ENCODE data around the gene CMIP.
A peak's percentile ranks its signal among the peaks of the same experiment; 100 is the strongest.

Gene CMIP

DNA sequence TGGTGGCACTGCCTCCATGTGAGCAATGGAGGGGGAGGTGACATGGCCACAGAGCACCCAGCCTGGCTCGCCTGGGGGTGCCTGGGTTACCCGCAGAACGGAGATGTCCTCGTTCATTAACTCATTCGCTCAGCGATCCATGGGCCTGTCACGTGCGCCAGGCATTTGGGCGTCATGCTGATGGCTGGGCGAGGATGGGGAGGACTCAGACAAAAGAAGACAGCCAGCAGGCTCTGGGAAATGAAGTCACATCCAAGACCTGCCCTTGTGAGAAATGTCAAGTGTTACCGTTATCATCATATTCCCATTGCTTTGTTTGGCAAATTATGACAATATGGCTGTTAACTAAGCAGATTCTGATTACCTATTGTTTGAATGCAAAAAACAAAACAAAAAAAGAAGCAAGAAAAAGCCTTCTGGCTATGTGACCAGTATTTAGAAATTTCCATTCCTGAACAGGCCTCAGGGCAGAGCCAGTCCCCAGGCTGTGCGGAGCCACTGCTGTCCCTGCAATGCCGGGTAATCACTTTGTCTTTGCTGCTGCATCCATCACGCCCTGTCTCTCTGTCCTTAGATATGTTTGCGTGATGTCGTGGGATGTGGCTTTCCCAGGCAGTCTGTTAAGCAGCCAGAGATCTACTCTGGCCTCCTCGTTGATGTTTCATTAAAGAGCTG, 57.9 kb downstream of the CMIP start:
- H3K4me3 ChIP-seq (ENCODE audit: low read length): no peak overlapping the region
- TF ChIP-seq, protein P1, sequence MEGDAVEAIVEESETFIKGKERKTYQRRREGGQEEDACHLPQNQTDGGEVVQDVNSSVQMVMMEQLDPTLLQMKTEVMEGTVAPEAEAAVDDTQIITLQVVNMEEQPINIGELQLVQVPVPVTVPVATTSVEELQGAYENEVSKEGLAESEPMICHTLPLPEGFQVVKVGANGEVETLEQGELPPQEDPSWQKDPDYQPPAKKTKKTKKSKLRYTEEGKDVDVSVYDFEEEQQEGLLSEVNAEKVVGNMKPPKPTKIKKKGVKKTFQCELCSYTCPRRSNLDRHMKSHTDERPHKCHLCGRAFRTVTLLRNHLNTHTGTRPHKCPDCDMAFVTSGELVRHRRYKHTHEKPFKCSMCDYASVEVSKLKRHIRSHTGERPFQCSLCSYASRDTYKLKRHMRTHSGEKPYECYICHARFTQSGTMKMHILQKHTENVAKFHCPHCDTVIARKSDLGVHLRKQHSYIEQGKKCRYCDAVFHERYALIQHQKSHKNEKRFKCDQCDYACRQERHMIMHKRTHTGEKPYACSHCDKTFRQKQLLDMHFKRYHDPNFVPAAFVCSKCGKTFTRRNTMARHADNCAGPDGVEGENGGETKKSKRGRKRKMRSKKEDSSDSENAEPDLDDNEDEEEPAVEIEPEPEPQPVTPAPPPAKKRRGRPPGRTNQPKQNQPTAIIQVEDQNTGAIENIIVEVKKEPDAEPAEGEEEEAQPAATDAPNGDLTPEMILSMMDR (IDR thresholded peaks at IDR 0.05; ENCODE audit: insufficient read depth, low read depth, low read length, missing control alignments): no peak
- no peak for DNase-seq (ENCODE audit: low read depth)

DNA sequence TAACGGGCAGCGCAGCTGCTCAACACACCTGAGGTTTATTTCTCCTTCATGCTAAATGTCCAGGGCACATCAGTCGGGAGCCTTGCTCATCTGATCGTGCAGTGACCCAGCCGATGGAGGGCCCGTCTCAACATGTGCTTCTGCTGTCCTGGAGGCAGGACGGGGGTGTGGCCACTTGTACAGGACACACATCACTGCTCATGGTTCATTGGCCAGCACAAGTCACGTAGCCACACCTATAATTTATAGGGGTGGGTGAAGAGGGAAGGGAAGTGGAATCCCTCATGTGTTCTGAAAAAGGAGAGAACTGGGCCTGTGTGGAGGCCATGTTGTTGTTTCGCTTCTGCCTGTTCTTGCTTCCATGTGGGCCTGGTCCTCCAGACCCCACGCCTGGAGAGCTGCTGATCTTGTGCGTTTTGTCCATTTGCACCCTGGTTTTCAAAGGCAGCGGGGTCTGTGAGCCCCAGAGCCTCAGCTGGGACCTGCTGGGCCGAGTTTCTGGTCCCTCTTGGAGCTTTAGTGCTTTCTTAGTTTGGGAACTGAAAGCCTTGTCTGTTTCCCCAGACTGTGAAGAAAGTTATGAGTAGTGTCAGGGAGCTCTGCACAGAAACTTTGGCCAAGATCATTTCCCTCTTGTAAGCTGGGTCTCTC, 60.5 kb downstream of the CMIP start:
- peak; percentile 92 for DNase-seq (ENCODE audit: low read depth)
- TF ChIP-seq, protein P1 (IDR thresholded peaks at IDR 0.05; ENCODE audit: insufficient read depth, low read depth, low read length, missing control alignments): no peak
- H3K4me3 ChIP-seq (ENCODE audit: low read length): no peak overlapping the region

DNA sequence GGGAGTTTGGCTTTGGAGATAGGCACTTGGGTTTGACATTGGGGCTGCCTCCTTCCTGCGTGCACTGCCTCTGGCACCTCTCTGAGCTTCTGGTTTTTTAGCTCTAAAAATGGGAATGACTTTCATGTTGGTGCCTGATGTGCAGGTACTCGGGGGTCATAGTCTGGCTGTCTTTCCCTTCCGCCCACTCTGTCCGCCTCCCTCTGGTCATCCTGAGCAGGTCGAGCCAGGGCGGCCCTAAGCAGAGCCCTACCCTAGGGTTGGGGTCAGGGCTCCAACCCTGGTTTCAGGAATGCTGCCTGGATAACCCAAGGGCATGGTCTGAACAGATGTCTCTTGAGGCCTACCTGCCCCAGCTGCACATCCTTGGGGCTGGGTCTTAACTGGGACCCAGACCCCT, 64.8 kb downstream of the CMIP start:
- DNase-seq (ENCODE audit: low read depth): no peak
- no peak overlapping the region for H3K4me3 ChIP-seq (ENCODE audit: low read length)
- TF ChIP-seq, protein P1 (IDR thresholded peaks at IDR 0.05; ENCODE audit: insufficient read depth, low read depth, low read length, missing control alignments): no peak

DNA sequence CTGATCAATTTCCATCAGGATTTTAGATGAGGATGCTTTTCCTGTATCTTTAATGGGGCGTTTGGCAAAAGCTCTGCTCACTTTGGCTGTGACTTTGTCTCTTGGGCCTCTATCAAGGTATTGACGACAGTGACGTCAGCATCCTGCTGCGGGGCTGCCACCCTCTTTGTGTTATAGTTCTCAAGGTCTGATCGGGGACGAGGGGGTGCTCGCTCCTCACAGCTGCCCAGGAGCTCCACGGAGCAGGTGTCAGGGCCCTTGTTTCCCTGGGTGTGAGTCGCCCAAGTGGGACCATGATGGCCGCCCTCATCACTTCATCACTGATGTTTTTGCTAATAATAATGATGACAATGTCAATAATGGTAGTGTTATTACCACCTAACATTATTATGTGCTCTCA, 65.4 kb downstream of the CMIP start:
- TF ChIP-seq, protein P1 (IDR thresholded peaks at IDR 0.05; ENCODE audit: insufficient read depth, low read depth, low read length, missing control alignments): no peak
- no peak overlapping the region for H3K4me3 ChIP-seq (ENCODE audit: low read length)
- no peak for DNase-seq (ENCODE audit: low read depth)

DNA sequence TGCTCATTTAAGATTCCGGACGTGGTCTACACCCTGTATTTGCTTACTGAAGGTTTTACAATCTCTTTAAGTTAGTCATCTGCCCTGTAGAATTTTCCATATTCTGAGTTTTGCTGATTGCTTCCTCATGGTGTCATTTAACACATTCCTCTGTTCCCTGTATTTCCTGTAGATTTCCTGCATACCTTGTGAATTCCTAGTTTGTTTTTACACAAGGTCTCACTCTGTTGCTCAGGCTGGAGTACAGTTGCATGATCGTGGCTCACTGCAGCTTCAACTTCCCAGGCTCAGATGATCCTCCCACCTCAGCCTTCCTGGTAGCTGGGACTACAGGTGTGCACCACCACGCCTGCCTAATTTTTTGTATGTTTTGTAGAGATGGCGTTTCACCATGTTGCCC, 66.8 kb downstream of the CMIP start:
- TF ChIP-seq, protein P1 (IDR thresholded peaks at IDR 0.05; ENCODE audit: insufficient read depth, low read depth, low read length, missing control alignments): no peak
- no peak overlapping the region for H3K4me3 ChIP-seq (ENCODE audit: low read length)
- DNase-seq (ENCODE audit: low read depth): peak; percentile 77

DNA sequence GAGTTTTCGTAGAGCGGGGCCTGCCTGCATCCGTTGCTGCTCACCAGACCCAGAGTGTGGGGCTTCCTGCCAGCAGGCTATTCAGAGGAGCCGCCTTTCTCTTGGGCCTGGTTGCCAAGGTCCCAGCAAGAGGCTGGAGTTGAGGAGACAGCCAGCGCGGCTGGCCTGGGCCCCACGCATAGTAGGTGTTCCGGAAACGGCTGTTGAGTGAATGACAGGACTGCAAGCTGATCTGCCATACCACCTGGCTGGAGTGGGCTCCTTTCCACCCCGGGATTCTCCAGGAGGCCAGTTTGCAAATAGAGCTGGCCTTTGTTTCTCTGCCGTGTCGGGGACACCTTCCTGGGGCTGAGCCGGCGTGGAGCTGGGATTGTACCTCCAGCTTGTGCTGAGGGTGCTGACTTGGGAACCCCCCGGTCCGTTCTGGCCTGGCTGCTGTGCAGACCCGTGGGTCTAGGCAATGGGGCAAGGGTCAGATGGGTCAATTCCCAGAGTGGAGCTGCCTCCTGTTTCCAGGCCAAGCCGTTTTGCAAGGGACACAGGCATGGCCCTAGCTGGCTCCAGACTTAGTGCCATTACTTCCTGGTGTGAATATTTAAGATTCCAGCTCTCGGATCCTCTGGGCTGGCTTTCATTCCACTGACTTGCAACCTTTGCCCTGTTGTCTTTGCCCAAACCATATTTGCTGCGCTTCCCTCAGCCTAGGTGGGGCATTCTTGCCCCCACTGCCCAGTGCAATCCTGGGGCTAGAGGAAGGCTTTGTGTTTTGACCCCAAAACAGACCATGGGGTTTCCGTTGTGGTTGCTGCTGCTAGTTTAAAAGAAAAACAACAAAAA, 68.8 kb downstream of the CMIP start:
- no peak for DNase-seq (ENCODE audit: low read depth)
- no peak overlapping the region for H3K4me3 ChIP-seq (ENCODE audit: low read length)
- TF ChIP-seq, protein P1 (IDR thresholded peaks at IDR 0.05; ENCODE audit: insufficient read depth, low read depth, low read length, missing control alignments): no peak
